SK-N-SH (cell line): ENCODE results near the gene ADRA2B. TPM values are rescaled to one million over a fixed set of nuclear protein-coding genes. Genes with fewer than 3 reads are reported as not detected.

Experiments
- CTCF ChIA-PET: fragments of 300-600, 350-600 bp; formaldehyde crosslinking; extraction: SDS; loops from one replicate; lab custom pipeline; 2021; lab: Yijun Ruan, JAX
- POLR2A ChIA-PET: fragments of 350-600 bp; sonication (Branson Sonifier 250); formaldehyde crosslinking; extraction: SDS; loops from one replicate; lab custom pipeline; 2020; ENCODE audit warnings: antibody characterized with exemption, inconsistent platforms; lab: Yijun Ruan, JAX
- DNase-seq: peaks from one replicate; pipeline ENCODE4 v3.0.0; 2012
- H2AFZ ChIP-seq: fragments of 200-600 bp; sonication (generic); 2 replicates; pipeline ENCODE4 v1.8.1; 2016; ENCODE audit warnings: antibody characterized with exemption, mild to moderate bottlenecking, low read depth
- H3F3A ChIP-seq: fragments of 200-600 bp; sonication (generic); replicated peaks from 2 replicates; pipeline ENCODE3; 2016; ENCODE audit warnings: antibody characterized with exemption, mild to moderate bottlenecking; ENCODE audit not compliant: insufficient read depth
- H3K27ac ChIP-seq, 2 experiments: fragments of 200-500 bp in 1 of 2; fragments of 200-600 bp in 1 of 2; sonication (Bioruptor generic) in 1 of 2; sonication (generic), shearing (Covaris generic) in 1 of 2; 2 replicates each; pipeline versions ENCODE4 v1.5.1 to v1.6.1; 2014 to 2016; ENCODE audit warnings: low read depth in 2 of 2, inconsistent platforms in 1 of 2, low read length in 1 of 2, mild to moderate bottlenecking in 1 of 2, mixed read lengths in 1 of 2
- H3K27me3 ChIP-seq: fragments of 200-600 bp; sonication (generic), shearing (Covaris generic); 2 replicates; pipeline ENCODE4 v1.6.1; 2016; ENCODE audit warnings: mixed run types; ENCODE audit not compliant: insufficient read depth
- H3K36me3 ChIP-seq, 2 experiments: fragments of 200-500 bp in 1 of 2; fragments of 200-600 bp in 1 of 2; sonication (Bioruptor generic) in 1 of 2; sonication (generic) in 1 of 2; replicated peaks in 1 of 2; 2 replicates each; pipeline versions ENCODE3 to v1.5.1; 2014 to 2016; ENCODE audit warnings: low read length in 1 of 2, mild to moderate bottlenecking in 1 of 2; ENCODE audit not compliant: insufficient read depth in 2 of 2, control insufficient read depth in 1 of 2
- H3K4me1 ChIP-seq, 2 experiments: fragments of 200-500 bp in 1 of 2; fragments of 200-600 bp in 1 of 2; sonication (Bioruptor generic) in 1 of 2; sonication (generic), shearing (Covaris generic) in 1 of 2; 2 replicates each; pipeline versions ENCODE4 v1.5.1 to v1.6.1; 2014 to 2016; ENCODE audit warnings: low read depth in 1 of 2, low read length in 1 of 2, mixed run types in 1 of 2; ENCODE audit not compliant: insufficient read depth in 2 of 2, control insufficient read depth in 1 of 2
- H3K4me2 ChIP-seq: fragments of 200-600 bp; sonication (generic), shearing (Covaris generic); 2 replicates; pipeline ENCODE4 v1.6.1; 2017; ENCODE audit warnings: mixed run types
- H3K4me3 ChIP-seq, 2 experiments: fragments of 200-500 bp in 1 of 2; fragments of 200-600 bp in 1 of 2; sonication (Bioruptor generic) in 1 of 2; sonication (generic), shearing (Covaris generic) in 1 of 2; 2 replicates each; pipeline versions ENCODE4 v1.5.1 to v1.8.1; 2014 to 2016; ENCODE audit warnings: low read depth in 2 of 2, inconsistent platforms in 1 of 2, low read length in 1 of 2, mild to moderate bottlenecking in 1 of 2, mixed read lengths in 1 of 2, moderate library complexity in 1 of 2
- H3K79me2 ChIP-seq: fragments of 200-600 bp; sonication (generic); 2 replicates; pipeline ENCODE4 v1.8.1; 2017; ENCODE audit warnings: mild to moderate bottlenecking; ENCODE audit not compliant: insufficient read depth
- H3K9ac ChIP-seq: fragments of 200-600 bp; sonication (generic); 2 replicates; pipeline ENCODE4 v1.6.1; 2017; ENCODE audit warnings: mixed run types
- H3K9me2 ChIP-seq: fragments of 200-600 bp; sonication (generic); 2 replicates; pipeline ENCODE4 v1.6.1; 2017; ENCODE audit warnings: mixed run types
- H3K9me3 ChIP-seq: fragments of 200-600 bp; sonication (generic); 2 replicates; pipeline ENCODE4 v1.6.1; 2017; ENCODE audit warnings: mixed run types, mild to moderate bottlenecking, moderate library complexity
- H4K20me1 ChIP-seq: fragments of 200-600 bp; sonication (generic); 2 replicates; pipeline ENCODE4 v1.6.1; 2017; ENCODE audit warnings: mild to moderate bottlenecking, mixed run types; ENCODE audit not compliant: insufficient read depth
- CHD2 ChIP-seq: fragments of 150-350 bp; IDR thresholded peaks from 2 replicates; pipeline ENCODE4 v1.6.1; 2018; ENCODE audit warnings: low read length; ENCODE audit not compliant: partially characterized antibody
- FOXM1 ChIP-seq: IDR thresholded peaks from 2 replicates; pipeline ENCODE4 v1.4.0; 2012; ENCODE audit warnings: low read depth, mild to moderate bottlenecking
- IRF3 ChIP-seq: fragments of 150-350 bp; IDR thresholded peaks from 2 replicates; pipeline ENCODE4 v1.6.1; 2016; ENCODE audit warnings: mild to moderate bottlenecking, low read depth, low read length
- MXI1 ChIP-seq: IDR thresholded peaks from 2 replicates; pipeline ENCODE4 v1.6.1; 2012; ENCODE audit warnings: mild to moderate bottlenecking, low read depth, low read length, improper control_type of control experiment
- NFIC ChIP-seq: IDR thresholded peaks from 2 replicates; pipeline ENCODE4 v1.4.0; 2012; ENCODE audit warnings: borderline replicate concordance
- POLR2AphosphoS5 ChIP-seq: IDR thresholded peaks from 2 replicates; pipeline ENCODE4 v1.6.1; 2012; ENCODE audit warnings: low read depth, low read length
- RCOR1 ChIP-seq: fragments of 150-350 bp; IDR thresholded peaks from 2 replicates; pipeline ENCODE4 v1.6.1; 2017; ENCODE audit warnings: antibody characterized with exemption, low read length
- TAF1 ChIP-seq: IDR thresholded peaks from 2 replicates; pipeline ENCODE4 v1.6.1; 2012; ENCODE audit warnings: low read depth, mild to moderate bottlenecking, low read length, moderate library complexity, borderline replicate concordance
- TEAD4 ChIP-seq: IDR thresholded peaks from 2 replicates; pipeline ENCODE4 v1.4.0; 2012; ENCODE audit warnings: mild to moderate bottlenecking, borderline replicate concordance; ENCODE audit not compliant: insufficient read depth
- USF1 ChIP-seq: IDR thresholded peaks from 2 replicates; pipeline ENCODE4 v1.4.0; 2012; ENCODE audit warnings: low read depth, borderline replicate concordance
- YY1 ChIP-seq: IDR thresholded peaks from 2 replicates; pipeline ENCODE4 v1.4.0; 2012; ENCODE audit warnings: low read depth, mild to moderate bottlenecking
- ZBTB33 ChIP-seq: IDR thresholded peaks from 2 replicates; pipeline ENCODE4 v1.4.0; 2012; ENCODE audit warnings: low read depth, borderline replicate concordance
- WGBS: methylation state at CpG from one replicate; pipeline ENCODE4 v1.1.6; 2017; ENCODE audit warnings: low lambda C conversion rate; 5-methylcytosine and 5-hydroxymethylcytosine counted together
- polyA plus RNA-seq, 3 experiments: library from polyadenylated mRNA; depleted of rRNA; stranded (reverse); fragments of >200 nt; gene quantifications; 2 replicates each; pipeline ENCODE4 v1.2.3, GENCODE V29; 2012

Gene ADRA2B
- polyA plus RNA-seq, 1 of the 3 experiments (the other 2 are of a cell fraction): not detected

- Histone ChIP-seq H3K4me3 (no peak overlapping the region), H2AFZ (no peak overlapping the region), H3K9ac (no peak overlapping the region), H3K4me2 (no peak overlapping the region), H3K4me1 (peaks cover 0 to 45% of the 10 kb centered on the region in 2 experiments; a peak in 1 of 4 replicates), H3K9me3 (no peaks in the 10 kb centered on the region), H3K36me3 (no peaks in the 10 kb centered on the region), H3K79me2 (no peaks in the 10 kb centered on the region), H3K27me3 (no peaks in the 10 kb centered on the region), H3K27ac (peak overlapping the region in 1 of 2 experiments; percentile 64; a peak in 2 of 4 replicates), H3F3A (no peaks in the 10 kb centered on the region), H4K20me1 (no peaks in the 10 kb centered on the region), H3K9me2 (no peaks in the 10 kb centered on the region)
- no peak for TF ChIP-seq IRF3
- no peak for TF ChIP-seq MXI1
- TF ChIP-seq FOXM1: no peak
- TF ChIP-seq CHD2: no peak
- no peak for TF ChIP-seq POLR2AphosphoS5
- no peak for TF ChIP-seq RCOR1
- TF ChIP-seq TAF1: no peak
- no peak for TF ChIP-seq NFIC
- TF ChIP-seq USF1: no peak
- TF ChIP-seq YY1: no peak
- no peak for TF ChIP-seq TEAD4
- TF ChIP-seq ZBTB33: no peak
- CTCF ChIA-PET: interaction anchor here (0.9 to 1.9 kb wide), 6 partner anchors 9 to 85 kb away, joined by 3 to 13 read pairs (median 5); partner anchors contain the start of gene ADRA2B
- POLR2A ChIA-PET: no interaction called here
- WGBS: 67% methylated on average over 21 of the region's 22 CpGs
- DNase-seq: peak; percentile 74
Observed at GRCh38 chr2:96089356-96090195, 26.8 kb downstream of the ADRA2B start.
